ENCODE data around the gene FXR1.
"Not testable (repeated sequence)": the region's sequence is repeated elsewhere in the genome, so short reads cannot be mapped to it uniquely, and the experiment has no call there.

- TF ChIP-seq POLR2A, CTCF (IDR thresholded peaks at IDR 0.05): not testable (repeated sequence)
Measured at GRCh38 chr3:181003469-181003868, 91.0 kb downstream of the FXR1 start.

Data from lower leg skin (tissue), 3 donors.